ENCODE measurements around the gene TGM5. TPM values are rescaled to one million over a fixed set of nuclear protein-coding genes. Genes with fewer than 3 reads are reported as not detected.
"Not testable (repeated sequence)": the region's sequence is repeated elsewhere in the genome, so short reads cannot be mapped to it uniquely, and the experiment has no call there.

TGM5 gene
- total and polyA plus RNA-seq, 4 experiments from 2014 or later: not detected

- intact Hi-C loops (cut with micrococcal nuclease): no loop called here
- Mint-ChIP-seq H3K27me3 (peaks cover 1 to 6% of the 10 kb centered on the region in 2 donors), H3K36me3 (no peaks in the 10 kb centered on the region), H3K9me3 (peaks cover 0 to 6% (median 3%) of the 10 kb centered on the region in 8 donors), H3K27ac (no peak overlapping the region), H3K4me3 (no peak overlapping the region), H3K4me1 (no peaks in the 10 kb centered on the region)
- H3K4me1 ChIP-seq (ENCODE audit: insufficient read depth, low read length): no peaks in the 10 kb centered on the region
- H3K27me3 ChIP-seq (ENCODE audit: insufficient read depth, low read length): no peaks in the 10 kb centered on the region
- no peak overlapping the region for H3K4me3 ChIP-seq (ENCODE audit: low read length in 2 of 2)
- no peak for DNase-seq
- H3K27ac ChIP-seq (ENCODE audit: low read depth, low read length): no peak overlapping the region
- H3K9me3 ChIP-seq (ENCODE audit: control insufficient read depth in 1 of 2, low read length in 2 of 2): no peaks in the 10 kb centered on the region
- POLR2A ChIA-PET (ENCODE audit: partially characterized antibody): no interaction called here
- CTCF ChIA-PET (ENCODE audit: partially characterized antibody): interaction anchor here (1.3 to 3.9 kb wide), 2 partner anchors 10 to 51 kb away, joined by 3 to 22 read pairs; no protein-coding TSS in a partner anchor
- H3K36me3 ChIP-seq (ENCODE audit: insufficient read depth, low read length): no peaks in the 10 kb centered on the region
Observed at GRCh38 chr15:43276563-43277200, 10.0 kb upstream of the TGM5 start.

GRCh38 chr15:43275740-43276562 is 9.2 kb upstream of the TGM5 start:
- no peaks in the 10 kb centered on the region for H3K36me3 ChIP-seq (ENCODE audit: insufficient read depth, low read length)
- peaks cover 3% of the 10 kb centered on the region for H3K4me1 ChIP-seq (ENCODE audit: insufficient read depth, low read length)
- no peaks in the 10 kb centered on the region for H3K27me3 ChIP-seq (ENCODE audit: insufficient read depth, low read length)
- no peak overlapping the region for H3K27ac Mint-ChIP-seq
- intact Hi-C loops (cut with micrococcal nuclease): no loop called here
- H3K4me3 Mint-ChIP-seq: no peak overlapping the region
- ChIA-PET CTCF (ENCODE audit: partially characterized antibody) (interaction anchor here (1.3 to 3.9 kb wide), 2 partner anchors 10 to 51 kb away, joined by 3 to 22 read pairs; no protein-coding TSS in a partner anchor), POLR2A (ENCODE audit: partially characterized antibody) (interaction anchor here (0.6 kb wide), 1 partner anchor 13 kb away, joined by 3 read pairs; no protein-coding TSS in a partner anchor)
- H3K9me3 Mint-ChIP-seq: peaks cover 0 to 6% (median 3%) of the 10 kb centered on the region in 8 donors
- H3K36me3 Mint-ChIP-seq: no peaks in the 10 kb centered on the region
- peaks cover 4 to 6% of the 10 kb centered on the region in 2 donors for H3K27me3 Mint-ChIP-seq
- no peak overlapping the region for H3K27ac ChIP-seq (ENCODE audit: low read depth, low read length)
- H3K4me1 Mint-ChIP-seq: peaks cover 0 to 4% (median 0%) of the 10 kb centered on the region in 4 donors
- H3K9me3 ChIP-seq (ENCODE audit: control insufficient read depth in 1 of 2, low read length in 2 of 2): no peaks in the 10 kb centered on the region
- no peak for DNase-seq
- H3K4me3 ChIP-seq (ENCODE audit: low read length in 2 of 2): no peak overlapping the region

GRCh38 chr15:43274136-43274535 is 7.4 kb upstream of the TGM5 start:
- Histone ChIP-seq H3K27me3 (ENCODE audit: insufficient read depth, low read length) (no peaks in the 10 kb centered on the region), H3K4me1 (ENCODE audit: insufficient read depth, low read length) (peaks cover 7% of the 10 kb centered on the region), H3K27ac (ENCODE audit: low read depth, low read length) (no peak overlapping the region), H3K36me3 (ENCODE audit: insufficient read depth, low read length) (no peaks in the 10 kb centered on the region), H3K4me3 (ENCODE audit: low read length in 2 of 2) (no peak overlapping the region), H3K9me3 (ENCODE audit: control insufficient read depth in 1 of 2, low read length in 2 of 2) (no peaks in the 10 kb centered on the region)
- no peak for DNase-seq
- peaks cover 3 to 16% (median 7%) of the 10 kb centered on the region in 4 donors for H3K4me1 Mint-ChIP-seq
- POLR2A ChIA-PET (ENCODE audit: partially characterized antibody): no interaction called here
- H3K36me3 Mint-ChIP-seq: no peaks in the 10 kb centered on the region
- peaks cover 0 to 6% (median 3%) of the 10 kb centered on the region in 8 donors for H3K9me3 Mint-ChIP-seq
- CTCF ChIA-PET (ENCODE audit: partially characterized antibody): no interaction called here
- H3K4me3 Mint-ChIP-seq: no peak overlapping the region
- peak overlapping the region in 1 of 7 donors; percentile 52 for H3K27ac Mint-ChIP-seq
- intact Hi-C loops (cut with micrococcal nuclease): no loop called here
- peaks cover 7 to 8% of the 10 kb centered on the region in 2 donors for H3K27me3 Mint-ChIP-seq

GRCh38 chr15:43273243-43273642 is 6.5 kb upstream of the TGM5 start:
- peaks cover 12 to 14% of the 10 kb centered on the region in 2 donors for H3K27me3 Mint-ChIP-seq
- POLR2A ChIA-PET (ENCODE audit: partially characterized antibody): no interaction called here
- no peaks in the 10 kb centered on the region for H3K27me3 ChIP-seq (ENCODE audit: insufficient read depth, low read length)
- H3K27ac Mint-ChIP-seq: no peak overlapping the region
- no peak for DNase-seq
- peaks cover 3 to 16% (median 7%) of the 10 kb centered on the region in 4 donors for H3K4me1 Mint-ChIP-seq
- no peak overlapping the region for H3K4me3 ChIP-seq (ENCODE audit: low read length in 2 of 2)
- H3K4me1 ChIP-seq (ENCODE audit: insufficient read depth, low read length): peaks cover 7% of the 10 kb centered on the region
- H3K9me3 Mint-ChIP-seq: peaks cover 0 to 6% (median 3%) of the 10 kb centered on the region in 8 donors
- H3K9me3 ChIP-seq (ENCODE audit: control insufficient read depth in 1 of 2, low read length in 2 of 2): no peaks in the 10 kb centered on the region
- no peak overlapping the region for H3K4me3 Mint-ChIP-seq
- CTCF ChIA-PET (ENCODE audit: partially characterized antibody): no interaction called here
- no peaks in the 10 kb centered on the region for H3K36me3 ChIP-seq (ENCODE audit: insufficient read depth, low read length)
- H3K36me3 Mint-ChIP-seq: no peaks in the 10 kb centered on the region
- H3K27ac ChIP-seq (ENCODE audit: low read depth, low read length): no peak overlapping the region
- intact Hi-C loops (cut with micrococcal nuclease): no loop called here

GRCh38 chr15:43271908-43272307 is 5.2 kb upstream of the TGM5 start:
- H3K36me3 Mint-ChIP-seq; H3K4me3 Mint-ChIP-seq; H3K4me1 ChIP-seq (ENCODE audit: insufficient read depth, low read length); H3K4me3 ChIP-seq (ENCODE audit: low read length in 2 of 2); CTCF ChIA-PET (ENCODE audit: partially characterized antibody); H3K27ac Mint-ChIP-seq; intact Hi-C loops (cut with micrococcal nuclease); H3K36me3 ChIP-seq (ENCODE audit: insufficient read depth, low read length); H3K9me3 Mint-ChIP-seq; H3K27ac ChIP-seq (ENCODE audit: low read depth, low read length); H3K9me3 ChIP-seq (ENCODE audit: control insufficient read depth in 1 of 2, low read length in 2 of 2); H3K27me3 ChIP-seq (ENCODE audit: insufficient read depth, low read length); POLR2A ChIA-PET (ENCODE audit: partially characterized antibody); DNase-seq: not testable (repeated sequence)
- Mint-ChIP-seq H3K4me1 (peaks cover 3 to 16% (median 7%) of the 10 kb centered on the region in 4 donors), H3K27me3 (peaks cover 12 to 16% of the 10 kb centered on the region in 2 donors)

GRCh38 chr15:43270676-43271306 is 4.1 kb upstream of the TGM5 start:
- peaks cover 12 to 15% of the 10 kb centered on the region in 2 donors for H3K27me3 Mint-ChIP-seq

GRCh38 chr15:43270113-43270665 is 3.5 kb upstream of the TGM5 start:
- Mint-ChIP-seq H3K9me3 (peaks cover 0 to 6% (median 3%) of the 10 kb centered on the region in 8 donors), H3K4me1 (peaks cover 3 to 16% (median 7%) of the 10 kb centered on the region in 4 donors), H3K27ac (peak overlapping the region in 1 of 7 donors; percentile 23), H3K27me3 (peaks cover 12 to 16% of the 10 kb centered on the region in 2 donors), H3K36me3 (no peaks in the 10 kb centered on the region), H3K4me3 (no peak overlapping the region)
- Histone ChIP-seq H3K27me3 (ENCODE audit: insufficient read depth, low read length) (no peaks in the 10 kb centered on the region), H3K36me3 (ENCODE audit: insufficient read depth, low read length) (no peaks in the 10 kb centered on the region), H3K27ac (ENCODE audit: low read depth, low read length) (no peak overlapping the region), H3K9me3 (ENCODE audit: control insufficient read depth in 1 of 2, low read length in 2 of 2) (no peaks in the 10 kb centered on the region), H3K4me1 (ENCODE audit: insufficient read depth, low read length) (peaks cover 7% of the 10 kb centered on the region), H3K4me3 (ENCODE audit: low read length in 2 of 2) (no peak overlapping the region)
- CTCF ChIA-PET (ENCODE audit: partially characterized antibody): no interaction called here
- intact Hi-C loops (cut with micrococcal nuclease): no loop called here
- POLR2A ChIA-PET (ENCODE audit: partially characterized antibody): no interaction called here
- no peak for DNase-seq

More at GRCh38 chr15:43270676-43271306, 4.1 kb upstream of the TGM5 start:
- H3K36me3 ChIP-seq (ENCODE audit: insufficient read depth, low read length): no peaks in the 10 kb centered on the region
- no peak overlapping the region for H3K4me3 ChIP-seq (ENCODE audit: low read length in 2 of 2)
- no peaks in the 10 kb centered on the region for H3K9me3 ChIP-seq (ENCODE audit: control insufficient read depth in 1 of 2, low read length in 2 of 2)
- peak in 1 of 5 donors; percentile 4 for DNase-seq
- Mint-ChIP-seq H3K9me3 (peaks cover 0 to 6% (median 3%) of the 10 kb centered on the region in 8 donors), H3K27ac (peak overlapping the region in 2 of 7 donors; percentile 43 to 61), H3K4me3 (no peak overlapping the region), H3K4me1 (peaks cover 3 to 16% (median 7%) of the 10 kb centered on the region in 4 donors), H3K36me3 (no peaks in the 10 kb centered on the region)
- H3K27me3 ChIP-seq (ENCODE audit: insufficient read depth, low read length): no peaks in the 10 kb centered on the region
- H3K4me1 ChIP-seq (ENCODE audit: insufficient read depth, low read length): peaks cover 7% of the 10 kb centered on the region
- no peak overlapping the region for H3K27ac ChIP-seq (ENCODE audit: low read depth, low read length)
- POLR2A ChIA-PET (ENCODE audit: partially characterized antibody): no interaction called here
- intact Hi-C loops (cut with micrococcal nuclease): no loop called here
- CTCF ChIA-PET (ENCODE audit: partially characterized antibody): no interaction called here
